NCI-H2227 (cell line): ENCODE measurements around the gene PRMT9.

Experiments
- DNase-seq: peaks from one replicate; lab custom pipeline; 2025; ENCODE audit not compliant: unreplicated experiment; lab: John Stamatoyannopoulos, UW

PRMT9 gene

DNA sequence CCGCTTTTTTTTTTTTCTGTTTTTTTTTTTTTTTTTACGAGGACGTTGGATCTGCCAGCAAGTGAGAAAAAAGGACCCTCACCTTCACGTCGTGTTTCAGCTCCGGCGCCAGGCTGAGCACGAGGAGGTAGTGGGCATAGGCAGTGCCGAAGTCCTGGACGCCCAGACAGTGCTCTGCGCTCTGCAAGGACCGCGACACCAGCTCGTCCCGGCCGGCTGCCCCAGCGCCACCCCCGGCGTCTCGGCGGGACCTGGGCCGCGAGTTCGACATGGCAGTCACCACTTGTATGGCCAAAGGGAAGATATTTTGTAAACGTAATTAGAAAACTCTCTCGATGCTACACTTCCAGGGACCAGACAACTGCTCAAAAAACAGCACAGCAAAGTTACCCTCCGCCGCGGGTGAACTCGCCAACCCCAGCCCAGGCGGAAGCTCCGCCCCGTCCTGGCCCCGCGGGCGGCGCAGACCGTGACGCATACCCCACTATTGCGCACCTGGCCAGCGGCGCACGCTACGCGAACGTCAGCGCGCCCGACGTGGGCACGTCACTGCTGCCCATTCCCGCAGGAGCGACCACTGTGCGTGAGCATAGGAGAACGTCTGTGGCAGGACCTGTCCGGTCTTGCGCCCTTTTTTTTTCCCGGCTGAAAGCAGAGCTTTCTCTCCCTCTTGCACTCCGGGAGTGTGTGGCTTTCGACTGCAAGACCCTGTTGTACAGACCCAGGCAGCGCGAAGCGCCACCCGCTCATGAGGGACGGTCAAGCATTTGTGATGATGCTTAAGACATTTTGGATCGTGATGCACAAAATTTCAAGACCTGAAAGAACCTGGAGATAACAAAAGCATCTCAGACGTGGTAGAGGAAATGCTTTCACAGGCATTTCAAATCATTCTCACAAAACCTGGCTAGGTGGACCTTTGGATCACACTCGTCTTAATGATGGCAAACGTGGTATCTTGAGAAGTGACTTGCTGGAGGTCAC is at the start of gene PRMT9:
Gene PRMT9 (minus strand): TSS at position 447 of the 984 bp plus-strand sequence. CDS start 176 bp downstream, at position 271.
- DNase-seq, result peak; percentile 92

DNA sequence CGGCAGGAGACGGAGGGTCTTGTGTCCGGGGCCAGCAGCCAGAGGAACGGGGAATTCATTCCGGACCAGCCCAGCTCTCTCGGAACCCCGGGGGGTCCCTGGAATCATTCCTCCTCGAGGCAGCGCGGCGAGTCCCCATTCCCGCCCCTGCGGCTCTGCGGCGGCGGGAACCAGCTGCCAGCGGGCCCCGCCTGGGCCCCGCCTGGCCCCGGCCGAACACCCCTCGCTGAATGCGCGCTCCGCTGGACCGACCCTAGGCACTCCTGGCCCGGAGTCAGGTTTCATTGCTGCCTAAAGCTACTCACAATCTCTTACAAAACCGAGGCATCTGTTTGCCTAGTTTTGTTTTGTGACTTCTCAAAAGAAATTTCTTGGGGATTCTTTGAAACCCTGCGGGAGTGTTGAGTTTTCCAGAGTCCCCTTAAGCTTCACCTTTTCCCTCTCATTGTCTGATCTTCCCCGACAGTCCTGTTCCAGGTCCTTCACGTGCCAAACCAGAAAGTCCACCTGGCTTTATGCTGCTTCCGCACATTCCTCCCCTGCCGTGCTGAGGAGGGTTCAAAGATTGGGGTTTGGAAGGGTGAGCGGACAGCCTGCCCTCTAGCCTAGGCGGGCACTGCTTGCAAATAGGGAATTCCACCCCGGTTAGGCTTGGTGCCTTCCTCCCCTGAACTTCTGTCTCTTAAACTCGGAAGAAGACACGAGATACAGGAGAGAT is 48.7 kb upstream of the PRMT9 start:
- DNase-seq, result no peak

DNA sequence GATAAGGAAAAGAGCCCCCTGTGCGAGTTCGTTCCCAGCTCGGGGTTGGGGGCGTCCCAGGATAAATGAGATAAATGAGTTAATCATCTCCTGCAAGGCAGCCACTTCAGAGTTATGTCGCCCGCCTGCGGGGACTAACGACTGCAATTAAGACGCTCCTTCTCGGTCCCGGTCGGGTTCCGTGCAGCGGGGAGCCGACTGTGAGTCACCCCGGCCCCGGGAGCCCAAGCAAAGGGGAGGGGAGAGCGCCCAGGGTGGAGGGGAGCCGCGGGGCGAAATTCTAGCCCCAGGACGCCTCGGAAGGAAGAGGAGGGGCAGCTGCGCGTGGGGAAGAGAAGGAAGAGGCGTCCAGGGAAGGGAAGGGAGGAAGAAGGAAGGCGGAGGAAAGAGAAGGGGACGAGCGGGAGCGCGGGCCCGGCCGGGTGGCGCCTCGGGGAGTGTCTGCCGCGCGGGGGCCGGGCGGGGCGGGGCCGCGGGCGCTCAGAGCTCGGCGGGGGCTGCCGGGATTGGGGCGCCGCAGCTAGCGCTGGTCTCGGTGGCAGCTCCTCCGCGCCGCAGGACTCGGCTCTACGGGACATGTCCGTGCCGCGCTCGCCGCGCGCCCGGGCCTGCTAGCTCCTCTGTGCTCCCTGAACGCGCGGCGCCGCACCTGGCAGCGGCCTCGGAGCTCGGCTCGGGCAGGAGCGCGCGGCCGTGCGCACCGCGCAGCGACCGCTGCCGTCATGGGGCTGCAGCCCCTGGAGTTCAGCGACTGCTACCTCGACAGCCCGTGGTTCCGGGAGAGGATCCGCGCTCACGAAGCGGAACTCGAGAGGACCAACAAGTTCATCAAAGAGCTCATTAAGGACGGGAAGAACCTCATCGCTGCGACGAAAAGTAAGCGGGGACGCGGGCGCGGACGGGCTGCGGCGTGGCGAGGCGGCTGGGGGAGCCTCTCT is 47.9 kb upstream of the PRMT9 start, which contains the start of gene ARHGAP10:
Gene ARHGAP10 (plus strand): TSS at position 509 of the 938 bp plus-strand sequence. CDS start 214 bp downstream, at position 723.
- DNase-seq, result peak; percentile 19

DNA sequence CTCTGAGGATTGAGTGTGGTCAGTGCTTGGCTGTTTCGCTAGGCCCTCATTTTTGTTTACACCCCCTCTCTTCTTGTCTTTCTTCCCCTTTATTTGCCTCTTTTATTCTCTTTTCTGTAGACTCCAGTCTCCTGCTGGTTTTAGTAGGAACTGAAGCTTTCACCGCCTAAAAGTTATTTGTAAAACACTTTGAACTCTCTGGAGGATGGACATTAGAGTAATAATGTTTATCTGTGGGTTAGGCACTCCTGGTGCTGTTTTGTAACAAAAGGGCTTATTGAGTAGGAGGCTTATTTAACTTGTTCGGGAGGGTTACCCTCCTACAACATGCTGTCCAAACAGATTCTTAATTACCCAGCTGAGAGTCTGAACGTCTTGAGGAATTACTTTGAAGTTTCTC is 46.4 kb upstream of the PRMT9 start:
- DNase-seq, result no peak

DNA sequence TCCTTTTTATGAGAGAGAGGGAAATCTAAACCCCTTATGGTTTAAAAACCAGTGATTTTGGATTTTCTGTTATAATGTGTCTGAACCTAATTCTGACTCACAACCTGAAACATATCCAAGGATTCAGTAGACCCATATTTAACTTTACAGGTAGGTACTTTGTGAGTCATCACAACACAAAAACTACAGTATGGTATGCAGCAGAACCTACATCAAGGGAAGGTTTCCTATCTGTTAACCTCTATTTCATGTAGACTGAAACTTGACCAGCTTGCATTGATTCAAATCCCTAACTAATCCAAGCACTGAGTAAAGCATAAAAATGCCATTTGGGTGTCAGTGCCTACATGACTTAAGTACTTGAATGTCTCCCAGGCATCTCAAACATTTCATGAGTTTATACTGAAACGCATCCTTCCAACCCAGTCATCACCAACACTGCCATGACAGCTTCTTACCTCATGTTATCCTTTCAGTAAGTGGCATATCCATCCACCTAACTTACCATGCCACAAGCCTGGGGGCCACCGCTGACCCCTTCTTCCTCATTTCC is 43.6 kb upstream of the PRMT9 start:
- DNase-seq, result no peak

DNA sequence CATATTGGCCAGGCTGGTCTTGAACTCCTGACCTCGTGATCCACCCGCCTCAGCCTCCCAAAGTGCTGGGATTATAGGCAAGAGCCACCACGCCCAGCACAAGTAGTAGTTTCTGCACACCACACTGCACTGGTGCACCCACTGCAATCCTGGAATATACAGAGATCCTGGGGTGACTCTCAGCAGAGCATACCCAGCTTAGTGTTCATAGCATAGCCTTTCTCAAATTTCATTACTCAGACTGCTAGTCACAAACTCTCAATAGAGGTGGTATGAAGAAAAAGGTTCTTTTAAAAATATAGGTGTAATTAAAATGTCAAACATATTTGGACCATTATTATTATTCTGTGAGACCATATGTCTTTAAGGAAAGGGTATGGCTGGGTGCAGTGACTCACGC is 41.7 kb upstream of the PRMT9 start:
- no peak for DNase-seq

DNA sequence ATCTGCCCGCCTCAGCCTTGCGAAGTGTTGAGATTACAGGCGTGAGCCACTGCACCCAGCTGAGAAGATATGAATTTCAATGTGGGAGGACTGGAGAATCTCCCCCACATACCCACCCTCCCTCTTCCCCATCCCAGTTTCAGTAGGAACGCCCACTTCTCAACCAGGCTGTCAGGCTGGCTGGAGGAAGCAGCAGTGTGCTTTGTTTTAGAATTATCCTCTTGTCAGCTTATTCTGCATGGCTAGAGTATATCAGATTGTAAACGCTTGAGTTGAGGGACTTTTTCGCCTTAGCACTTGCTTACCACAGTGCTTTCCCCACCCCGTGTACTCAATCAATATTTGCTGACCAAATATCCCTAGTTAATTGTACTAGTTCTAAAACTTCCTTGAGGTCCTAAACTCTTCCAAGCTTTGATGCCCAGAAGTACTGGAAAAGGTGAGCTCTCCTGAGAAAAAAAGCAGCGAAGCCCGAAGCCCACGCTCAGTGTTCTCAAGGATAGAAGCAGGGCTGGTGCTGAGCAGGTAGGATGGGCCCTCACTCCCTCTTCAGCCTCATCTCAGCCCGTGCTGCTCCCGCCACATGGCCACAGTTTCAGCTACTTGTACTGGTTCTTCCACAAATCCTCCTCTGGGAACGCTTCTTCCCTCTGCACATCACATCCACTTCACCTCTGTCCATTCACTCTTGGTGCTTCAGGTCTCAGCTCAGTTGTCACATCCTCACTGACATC is 40.7 kb upstream of the PRMT9 start:
- no peak for DNase-seq

DNA sequence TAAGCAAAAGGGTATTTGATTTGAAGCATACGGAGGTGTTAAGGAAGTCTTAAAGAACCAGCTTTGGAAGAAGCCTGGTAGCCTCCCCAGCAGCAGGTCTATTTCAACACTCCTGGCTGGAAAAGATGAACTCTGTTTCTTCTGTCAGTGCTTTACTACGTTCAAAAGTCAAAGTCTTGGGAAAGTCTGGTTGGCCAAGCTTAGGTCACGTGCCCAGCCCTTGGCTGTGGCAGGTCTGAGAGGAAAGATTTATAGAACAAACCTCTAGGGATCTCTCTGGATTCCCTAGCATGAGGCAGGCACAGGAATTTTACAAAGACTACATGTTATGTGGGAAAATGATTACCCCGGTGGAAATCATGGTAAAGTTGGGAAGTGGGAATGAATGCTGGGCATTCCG is 39.4 kb upstream of the PRMT9 start:
- no peak for DNase-seq

DNA sequence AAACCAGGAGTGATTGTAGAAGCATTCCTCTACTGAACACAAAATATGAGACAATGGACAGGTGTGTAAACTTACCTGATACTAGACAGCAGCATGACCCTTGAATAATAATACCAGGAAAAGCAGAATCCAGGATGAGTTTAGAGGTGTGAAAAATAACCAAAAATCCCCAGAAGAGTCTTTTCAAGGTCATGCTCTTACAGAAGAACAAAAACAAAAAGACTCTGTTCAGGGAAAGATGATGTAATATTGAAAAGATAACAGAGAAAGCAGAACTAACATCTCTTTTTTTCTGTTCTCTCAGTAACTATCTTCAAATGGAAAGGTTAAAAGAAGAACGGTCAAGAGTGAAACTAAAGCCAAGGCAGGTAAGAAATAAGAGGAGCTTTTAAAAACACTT is 33.9 kb upstream of the PRMT9 start:
- DNase-seq, result no peak

DNA sequence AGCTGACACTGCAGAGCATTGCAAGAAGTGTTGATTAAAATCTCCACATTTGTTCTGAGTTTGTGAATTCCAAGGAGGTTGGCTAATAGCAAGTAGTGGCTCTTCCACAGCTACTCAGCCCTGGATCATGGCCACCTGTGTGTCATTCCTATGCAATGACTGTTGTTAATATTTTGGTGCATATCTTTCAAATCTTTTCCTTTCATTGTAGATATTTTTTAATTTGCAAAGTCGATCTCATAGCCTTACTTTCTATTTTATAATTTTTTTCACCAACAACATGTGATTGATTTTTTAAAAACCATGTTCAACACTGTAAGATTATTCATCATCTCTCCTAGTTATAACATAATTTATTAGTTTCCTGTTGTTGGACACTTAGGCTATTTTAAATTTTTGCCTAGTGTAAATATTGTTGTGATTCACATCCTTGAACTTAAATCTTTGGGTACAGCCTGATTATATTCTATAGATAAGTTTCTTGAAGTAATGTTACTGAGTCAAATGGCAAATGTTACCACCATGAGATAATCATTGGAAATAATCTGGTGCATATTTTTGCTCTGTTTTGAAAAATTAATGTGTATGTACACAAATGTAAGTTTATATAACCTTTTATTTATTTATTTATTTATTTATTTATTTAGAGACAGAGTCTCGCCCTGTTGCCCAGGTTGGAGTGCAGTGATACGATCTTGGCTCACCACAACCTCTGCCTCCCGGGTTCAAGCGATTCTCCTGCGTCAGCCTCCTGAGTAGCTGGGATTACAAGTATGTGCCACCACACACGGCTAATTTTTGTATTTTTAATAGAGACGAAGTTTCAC is 30.8 kb upstream of the PRMT9 start:
- DNase-seq, result no peak

DNA sequence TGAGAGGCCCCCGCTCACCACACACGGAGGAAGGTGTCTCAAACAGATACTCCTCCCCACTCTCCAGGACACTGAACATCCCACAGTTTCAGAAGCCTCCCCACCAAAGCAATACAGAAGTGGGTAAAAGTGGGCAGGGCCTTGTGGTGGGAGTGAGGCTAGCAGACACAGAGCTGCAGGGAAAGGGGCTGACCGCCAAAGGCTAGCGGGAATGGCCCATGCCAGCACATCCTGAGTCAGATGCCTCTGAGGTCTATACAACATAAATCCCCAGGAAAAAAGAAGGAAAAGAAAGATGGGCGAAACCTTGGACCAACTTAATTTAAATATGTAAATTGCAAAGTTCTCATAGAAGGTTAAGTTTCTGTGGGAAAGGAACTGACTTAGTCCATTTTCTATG is 26.0 kb upstream of the PRMT9 start:
- no peak for DNase-seq

DNA sequence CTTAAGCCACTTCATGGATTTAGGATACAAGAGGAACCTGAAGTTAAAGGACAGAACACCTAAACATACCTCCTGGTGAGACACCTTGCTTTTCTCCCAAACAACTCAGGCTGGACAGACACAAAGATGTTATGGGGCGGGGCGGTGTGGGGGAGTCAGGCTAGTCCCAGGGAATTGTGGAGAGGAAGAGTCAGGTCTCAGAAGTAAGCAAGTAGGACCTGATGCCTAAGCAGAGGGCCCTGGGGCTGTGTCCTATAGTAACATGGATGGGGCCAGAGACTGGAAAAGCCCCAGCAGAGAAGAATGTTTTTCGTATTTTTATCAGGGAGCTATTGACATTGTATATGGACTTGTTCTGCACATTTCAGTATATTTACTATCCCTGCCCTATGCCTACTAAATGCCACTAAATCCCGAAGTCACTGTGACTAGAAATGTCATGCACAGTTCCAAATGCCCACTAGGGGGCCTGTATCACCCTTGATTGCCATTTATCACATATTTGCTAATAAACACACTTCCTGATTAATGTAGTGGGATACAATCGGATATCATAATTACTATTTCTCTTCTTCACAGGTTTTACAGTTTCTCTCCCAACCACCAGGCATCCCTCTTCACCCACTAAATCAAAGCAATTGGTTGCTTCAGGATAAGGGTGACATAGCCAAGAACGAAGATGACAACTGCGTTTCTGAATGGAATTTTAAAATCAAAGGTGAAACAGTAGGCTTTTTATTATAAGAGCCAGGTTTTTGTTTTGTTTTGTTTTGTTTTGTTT is 24.1 kb upstream of the PRMT9 start:
- DNase-seq, result no peak

DNA sequence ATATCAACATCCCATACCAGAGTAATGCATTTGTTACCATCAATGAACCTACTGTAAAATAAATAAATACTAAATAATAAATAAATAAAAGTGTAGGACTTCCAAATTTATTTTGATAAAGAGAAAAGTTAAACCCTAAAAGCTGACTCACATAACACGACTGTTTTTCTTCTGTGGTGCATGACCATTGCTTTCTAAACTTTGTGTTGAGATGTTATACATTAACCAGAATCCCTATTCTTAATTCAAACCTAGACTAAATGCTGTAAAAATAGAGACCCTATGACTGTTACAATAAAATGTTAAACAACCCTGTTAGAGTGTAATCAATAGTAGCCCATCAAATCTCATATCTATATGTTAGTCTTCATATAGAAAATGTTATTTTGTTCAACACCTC is 20.9 kb upstream of the PRMT9 start:
- DNase-seq, result no peak

DNA sequence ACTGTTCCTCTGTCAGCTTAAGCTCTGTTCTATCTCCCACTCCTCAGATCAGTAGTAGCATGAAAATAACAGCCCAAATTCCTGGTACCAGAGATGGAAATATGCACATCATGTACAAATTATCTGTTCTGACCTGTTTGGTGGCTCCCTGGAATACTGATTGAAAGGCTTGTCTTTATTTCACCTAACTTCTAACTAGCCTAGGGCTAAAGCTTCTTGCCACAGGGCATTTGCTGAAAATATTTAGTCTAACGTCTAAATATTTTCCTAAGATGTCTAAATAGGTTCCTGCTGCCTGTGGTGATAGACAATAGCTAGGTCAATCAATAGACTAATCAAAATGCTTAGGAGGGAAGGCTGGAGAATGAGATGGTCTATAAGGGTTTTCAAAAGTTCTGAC is 12.9 kb upstream of the PRMT9 start:
- DNase-seq, result no peak

DNA sequence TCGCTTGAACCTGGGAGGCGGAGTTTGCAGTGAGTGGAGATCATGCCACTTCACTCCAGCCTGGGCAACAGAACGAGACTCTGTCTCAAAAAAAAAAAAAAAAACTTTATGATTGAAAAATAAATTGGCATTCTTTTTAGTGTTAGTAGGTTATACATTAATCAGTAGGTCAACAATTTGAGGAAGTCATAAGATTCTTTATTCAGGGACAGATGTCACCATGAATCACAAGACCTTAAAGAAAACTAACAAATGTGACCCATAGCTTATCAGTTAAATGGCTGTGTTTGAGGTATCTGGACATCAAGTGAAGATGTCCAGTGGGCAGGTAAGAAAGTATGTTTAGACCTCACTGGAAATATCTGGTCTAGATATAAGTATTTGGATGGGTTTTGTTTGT is 9.3 kb upstream of the PRMT9 start:
- DNase-seq, result no peak

DNA sequence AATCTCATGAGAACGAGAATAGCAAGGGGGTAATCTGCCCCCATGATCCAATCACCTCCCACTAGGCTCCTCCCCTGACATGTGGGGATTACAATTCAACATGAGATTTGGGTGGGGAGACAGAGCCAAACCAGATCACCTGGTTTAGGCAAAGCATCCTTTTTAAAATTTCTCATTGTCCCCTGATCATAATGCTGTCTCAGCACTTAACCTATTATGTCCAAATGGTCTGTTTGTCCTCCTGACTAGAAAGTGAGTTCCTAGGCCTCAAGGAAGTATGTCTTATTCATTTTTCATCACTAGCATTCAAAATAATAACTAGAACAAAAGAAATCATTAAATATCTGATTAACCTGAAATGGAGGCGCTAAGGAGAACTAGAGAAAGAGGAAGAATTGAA is 7.9 kb upstream of the PRMT9 start:
- DNase-seq, result no peak

DNA sequence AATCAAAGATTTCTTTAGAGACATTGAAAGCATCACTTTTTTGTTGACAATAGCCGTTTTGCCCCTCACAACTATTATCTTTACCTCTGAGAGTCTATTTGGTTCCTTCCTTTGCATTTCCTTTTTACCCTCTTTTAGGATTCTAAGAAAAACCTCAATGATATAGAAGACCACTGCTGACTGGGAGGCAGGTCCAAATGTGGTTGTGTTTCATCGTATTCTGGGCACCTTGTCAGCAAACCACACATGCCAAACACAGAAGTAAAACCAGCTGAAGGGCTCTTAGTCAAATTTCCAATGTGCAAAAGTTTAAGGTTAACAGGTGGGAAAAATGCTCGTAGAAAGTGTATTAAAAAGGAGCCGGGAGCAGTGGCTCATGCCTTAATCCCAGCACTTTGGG is 5.1 kb upstream of the PRMT9 start:
- DNase-seq, result no peak

DNA sequence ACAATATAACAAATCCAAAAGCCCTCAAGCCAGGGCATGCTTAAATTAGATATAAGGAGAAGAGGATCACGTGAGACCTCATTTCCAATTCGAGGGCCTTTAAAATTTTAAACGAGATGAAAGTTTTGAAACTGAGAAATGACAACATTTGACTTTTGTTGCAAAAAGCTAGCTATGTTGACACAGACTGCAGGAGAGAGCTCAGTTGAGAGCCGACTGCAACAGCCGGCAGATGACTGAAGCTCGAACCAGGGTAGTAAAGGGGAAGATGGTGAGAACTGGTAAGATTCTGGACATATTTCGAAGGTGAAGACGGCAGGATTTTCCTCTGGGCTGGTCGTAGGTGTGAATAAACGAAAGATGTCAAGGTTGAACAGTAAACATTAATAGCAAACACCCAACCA is 773 bp downstream of the PRMT9 start:
- DNase-seq, result peak; percentile 1
